Epithelial cell of prostate (primary cell): ENCODE measurements around the gene SELL.
"Not testable (repeated sequence)": the region's sequence is repeated elsewhere in the genome, so short reads cannot be mapped to it uniquely, and the experiment has no call there.

Experiments
- DNase-seq: peaks from one replicate; pipeline ENCODE4 v3.0.0-alpha.2; 2011; ENCODE audit warnings: low read depth, low spot score
- H3K27ac ChIP-seq: fragments of 450-650 bp; 2 replicates; pipeline ENCODE4 v1.5.1; 2017; ENCODE audit warnings: mild to moderate bottlenecking

SELL gene

DNA sequence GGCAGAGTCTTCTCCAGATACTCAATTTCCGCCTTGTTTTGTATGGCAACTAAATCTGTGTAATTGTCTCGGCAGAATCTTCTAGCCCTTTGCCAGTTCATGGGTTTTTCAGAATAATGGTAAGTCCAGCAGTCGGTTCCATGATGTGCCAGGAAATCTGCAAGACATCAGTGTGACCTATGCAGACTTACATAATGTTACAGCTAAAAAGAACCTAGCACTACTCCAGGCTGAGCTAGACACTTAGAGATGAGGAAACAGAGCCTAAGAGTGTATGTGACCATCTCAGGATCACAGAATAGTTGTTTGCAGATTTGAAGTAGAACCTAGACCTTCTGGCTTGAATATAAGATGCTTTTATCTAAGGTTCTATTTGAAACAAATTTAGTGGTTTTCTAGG is 2.8 kb downstream of the SELL start:
- DNase-seq: no peak
- H3K27ac ChIP-seq: no peak overlapping the region

GRCh38 chr1:169707912-169708604 is 3.4 kb downstream of the SELL start:
- DNase-seq: no peak
- H3K27ac ChIP-seq: no peak overlapping the region

- no peak overlapping the region for H3K27ac ChIP-seq
These were observed 6.6 kb downstream of the SELL start for GRCh38 chr1:169704797-169705196.

GRCh38 chr1:169701261-169702005 is 10.0 kb downstream of the SELL start:
- no peak overlapping the region for H3K27ac ChIP-seq
- DNase-seq: no peak

More at GRCh38 chr1:169704797-169705196, 6.6 kb downstream of the SELL start:
- DNase-seq: no peak

DNA sequence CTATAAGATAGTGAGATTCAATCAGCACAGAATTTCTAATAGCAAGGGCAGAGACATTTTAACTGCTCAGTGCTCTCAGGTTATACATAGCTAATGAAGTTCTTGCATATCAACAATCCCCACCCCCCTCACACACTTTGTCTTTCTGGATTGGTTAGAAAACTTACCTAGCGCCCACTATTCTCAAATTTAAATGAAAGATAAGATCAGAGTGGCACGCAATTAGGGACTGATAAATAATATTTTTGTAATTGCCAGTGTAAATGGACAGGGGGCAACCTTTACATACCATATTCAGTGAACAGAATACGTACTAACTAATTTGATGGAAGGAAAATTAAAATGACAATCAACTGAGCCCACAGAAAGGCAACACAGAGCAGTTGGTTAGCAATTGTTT is 11.7 kb downstream of the SELL start:
- no peak overlapping the region for H3K27ac ChIP-seq
- DNase-seq: no peak

DNA sequence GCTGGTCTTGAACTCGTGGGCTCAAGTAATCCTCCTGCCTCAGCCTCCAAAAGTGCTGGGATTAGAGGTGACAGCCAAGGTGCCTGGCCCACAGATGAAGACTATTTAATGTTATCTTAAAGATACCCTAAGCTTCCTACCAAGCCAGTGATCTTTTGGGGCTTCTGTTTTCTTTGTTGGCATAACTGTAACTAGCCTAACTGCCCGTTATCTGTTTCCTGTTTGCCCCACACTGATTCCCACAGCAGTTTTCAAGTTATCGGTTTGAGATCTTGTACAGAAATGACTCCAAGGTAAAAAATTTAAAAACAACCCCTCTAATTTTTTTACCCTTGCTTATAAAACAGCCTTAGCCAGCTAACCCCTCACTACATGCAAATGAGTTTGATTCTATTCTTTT is 12.4 kb downstream of the SELL start:
- H3K27ac ChIP-seq: no peak overlapping the region
- DNase-seq: no peak

DNA sequence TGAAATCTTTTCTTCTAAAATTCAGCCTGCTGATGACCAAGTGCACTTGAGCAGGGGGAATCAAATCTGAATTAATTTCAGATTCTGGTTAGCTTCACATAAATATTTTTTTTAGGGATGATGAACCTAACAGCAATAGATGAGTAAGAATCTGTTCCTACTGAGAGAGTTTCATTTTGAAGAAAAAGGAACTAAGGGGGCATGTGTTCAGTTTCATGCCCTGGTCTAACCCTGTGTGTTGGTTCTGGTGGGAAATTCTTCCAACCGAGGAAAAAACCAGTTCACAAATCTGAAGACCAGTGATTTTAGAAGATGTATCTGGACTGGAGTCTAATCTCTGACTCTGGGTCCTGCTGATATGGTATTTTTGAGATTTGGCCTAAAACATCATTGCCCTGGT is 13.7 kb downstream of the SELL start:
- no peak for DNase-seq
- no peak overlapping the region for H3K27ac ChIP-seq

- H3K27ac ChIP-seq: peak overlapping the region; percentile 32
- no peak for DNase-seq
These were observed 14.9 kb downstream of the SELL start for GRCh38 chr1:169696273-169697100.

DNA sequence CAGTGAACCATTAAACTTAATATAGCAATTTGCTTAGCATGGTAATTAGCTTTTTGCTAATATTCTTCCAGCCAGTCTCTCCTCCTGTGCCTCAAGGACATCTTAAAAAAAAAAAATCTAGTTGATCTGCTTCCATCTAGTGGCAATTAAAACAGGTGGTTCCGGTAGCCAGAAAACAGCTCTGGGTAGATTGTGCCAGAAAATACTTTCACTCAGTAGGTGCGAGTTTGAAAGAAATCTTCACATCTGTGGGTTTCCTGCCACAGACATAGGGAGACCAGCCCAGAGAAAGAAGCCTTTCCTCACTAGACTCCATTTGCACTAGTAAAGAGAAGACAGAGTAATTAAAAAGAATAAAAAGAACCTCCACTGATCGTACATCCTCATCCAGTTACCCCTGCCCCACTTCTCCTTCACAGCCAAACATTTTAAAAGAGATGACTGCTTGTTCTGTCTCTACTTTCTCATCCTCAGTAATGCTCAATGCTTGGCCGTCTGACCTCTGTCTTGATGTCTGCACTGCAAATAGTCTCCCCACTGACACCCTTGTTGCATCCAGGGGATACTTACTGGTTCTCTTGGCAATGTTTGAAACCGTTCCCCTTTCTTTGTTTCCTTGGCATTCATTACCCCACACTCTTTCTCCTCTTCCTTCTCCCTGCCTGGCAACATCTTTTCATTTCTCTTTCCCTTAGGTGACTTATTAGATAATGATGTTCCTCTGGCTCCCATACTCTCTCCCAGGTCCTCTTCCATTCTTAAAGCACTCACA is 16.9 kb downstream of the SELL start:
- no peak for DNase-seq
- H3K27ac ChIP-seq: no peak overlapping the region

GRCh38 chr1:169692756-169693460 is 18.5 kb downstream of the SELL start:
- no peak overlapping the region for H3K27ac ChIP-seq
- DNase-seq: no peak

GRCh38 chr1:169690489-169690888 is 20.9 kb downstream of the SELL start:
- H3K27ac ChIP-seq: no peak overlapping the region
- DNase-seq: no peak

DNA sequence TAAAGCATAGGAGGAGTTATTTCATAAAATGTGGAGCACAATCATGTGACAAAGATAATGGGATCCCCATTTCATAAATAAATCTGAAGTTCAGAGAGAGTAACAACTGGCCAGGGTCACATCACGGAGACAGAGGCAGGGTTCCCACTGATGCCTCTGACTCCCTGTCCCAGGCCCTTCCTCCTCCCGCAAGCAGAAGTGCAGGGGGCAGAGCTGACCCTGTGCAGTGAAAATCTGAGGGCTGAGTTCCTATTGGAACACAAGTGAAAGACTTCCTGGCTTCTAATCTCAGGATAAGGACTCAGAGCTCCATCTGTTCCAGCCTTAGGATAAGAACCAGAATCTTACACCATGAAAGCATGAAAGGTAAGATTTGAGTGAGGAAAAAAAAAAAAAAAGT is 22.0 kb downstream of the SELL start:
- H3K27ac ChIP-seq: no peak overlapping the region
- DNase-seq: no peak

GRCh38 chr1:169688377-169688776 is 23.0 kb downstream of the SELL start:
- H3K27ac ChIP-seq: not testable (repeated sequence)

GRCh38 chr1:169683661-169684060 is 27.8 kb downstream of the SELL start:
- H3K27ac ChIP-seq: no peak overlapping the region
- DNase-seq: no peak

More at GRCh38 chr1:169688377-169688776, 23.0 kb downstream of the SELL start:
- DNase-seq: not testable (repeated sequence)

DNA sequence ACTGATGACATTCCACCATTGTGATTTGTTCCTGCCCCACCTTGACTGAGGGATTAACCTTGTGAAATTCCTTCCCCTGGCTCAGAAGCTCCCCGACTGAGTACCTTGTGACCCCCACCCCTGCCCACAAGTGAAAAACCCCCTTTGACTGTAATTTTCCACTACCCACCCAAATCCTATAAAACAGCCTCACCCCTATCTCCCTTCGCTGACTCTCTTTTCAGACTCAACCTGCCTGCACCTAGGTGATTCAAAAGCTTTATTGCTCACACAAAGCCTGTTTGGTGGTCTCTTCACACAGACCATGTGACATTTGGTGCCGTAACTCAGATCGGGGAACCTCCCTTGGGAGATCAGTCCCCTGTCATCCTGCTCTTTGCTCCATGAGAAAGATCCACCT is 28.3 kb downstream of the SELL start:
- DNase-seq, H3K27ac ChIP-seq: not testable (repeated sequence)

GRCh38 chr1:169682071-169682470 is 29.3 kb downstream of the SELL start:
- H3K27ac ChIP-seq: no peak overlapping the region
- no peak for DNase-seq

- no peak overlapping the region for H3K27ac ChIP-seq
- no peak for DNase-seq
These were observed 30.3 kb downstream of the SELL start for GRCh38 chr1:169681140-169681539.

DNA sequence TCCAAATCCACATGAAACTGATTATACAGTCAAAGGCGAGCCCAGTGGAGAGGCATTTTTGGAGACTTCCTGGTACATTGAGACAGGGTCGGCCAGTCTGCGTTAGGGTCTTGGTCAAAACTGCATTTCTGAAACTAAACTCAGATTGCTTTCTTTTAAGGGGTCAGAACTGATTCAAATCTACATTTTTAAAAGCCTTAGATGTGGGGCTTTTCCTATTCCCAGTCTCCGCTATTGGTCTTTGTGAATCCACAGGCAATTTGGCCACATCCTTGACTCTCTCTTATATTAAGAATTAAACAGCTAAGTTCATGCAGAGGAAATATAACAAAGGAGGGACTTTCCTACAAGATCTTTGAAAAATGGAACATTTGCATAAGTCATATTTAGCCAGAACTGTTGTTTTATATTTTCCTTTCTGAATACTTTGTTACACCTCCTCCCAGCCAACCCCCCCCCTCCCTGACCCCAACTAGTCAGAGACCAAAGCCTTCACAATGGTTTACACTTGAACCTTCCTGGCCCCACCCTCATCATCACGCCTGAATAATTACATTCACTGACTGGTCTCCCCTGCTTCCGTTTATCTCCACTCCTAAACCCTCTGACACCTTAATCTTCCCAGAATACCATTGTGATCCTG is 30.9 kb downstream of the SELL start:
- no peak overlapping the region for H3K27ac ChIP-seq
- DNase-seq: no peak

GRCh38 chr1:169679692-169680091 is 31.7 kb downstream of the SELL start:
- DNase-seq: no peak
- no peak overlapping the region for H3K27ac ChIP-seq
